Measurements from ENCODE around the gene JAKMIP1.
"Not testable (repeated sequence)": the region's sequence is repeated elsewhere in the genome, so short reads cannot be mapped to it uniquely, and the experiment has no call there.

JAKMIP1 gene

GRCh38 chr4:6002926-6003325, 197.4 kb downstream of the JAKMIP1 start:
- DNase-seq = no peak

GRCh38 chr4:6002492-6002833, 197.9 kb downstream of the JAKMIP1 start:
- DNase-seq = no peak

- DNase-seq = no peak
Measured at GRCh38 chr4:6001680-6002491, 198.5 kb downstream of the JAKMIP1 start.

GRCh38 chr4:5999830-6000365, 200.5 kb downstream of the JAKMIP1 start:
- DNase-seq = no peak

GRCh38 chr4:5999356-5999755, 201.0 kb downstream of the JAKMIP1 start:
- DNase-seq = no peak

- peak; percentile 63 for DNase-seq
Measured at GRCh38 chr4:5998333-5998936, 201.9 kb downstream of the JAKMIP1 start.

GRCh38 chr4:5996641-5997040, 203.7 kb downstream of the JAKMIP1 start:
- DNase-seq = no peak

GRCh38 chr4:5995901-5996623, 204.3 kb downstream of the JAKMIP1 start:
- DNase-seq = peak; percentile 3

GRCh38 chr4:5993876-5994811, 206.2 kb downstream of the JAKMIP1 start:
- no peak for DNase-seq

GRCh38 chr4:5993346-5993745, 207.0 kb downstream of the JAKMIP1 start:
- DNase-seq = not testable (repeated sequence)

GRCh38 chr4:5992828-5993321, 207.5 kb downstream of the JAKMIP1 start:
- DNase-seq = peak; percentile 48

- no peak for DNase-seq
Measured at GRCh38 chr4:5992171-5992827, 208.1 kb downstream of the JAKMIP1 start.

GRCh38 chr4:5991405-5991804, 208.9 kb downstream of the JAKMIP1 start:
- no peak for DNase-seq

GRCh38 chr4:5990446-5991160, 209.7 kb downstream of the JAKMIP1 start:
- no peak for DNase-seq

GRCh38 chr4:5989236-5990225, 210.8 kb downstream of the JAKMIP1 start:
- no peak for DNase-seq

GRCh38 chr4:5988086-5988845, 212.1 kb downstream of the JAKMIP1 start:
- DNase-seq = no peak

GRCh38 chr4:5984843-5985242, 215.5 kb downstream of the JAKMIP1 start:
- DNase-seq = no peak

- DNase-seq = no peak
Measured at GRCh38 chr4:5982156-5982973, 218.0 kb downstream of the JAKMIP1 start.

All from NCI-H69 (cell line).